ENCODE data around the gene SLX9.
"Not testable (repeated sequence)": the region's sequence is repeated elsewhere in the genome, so short reads cannot be mapped to it uniquely, and the experiment has no call there.

Gene SLX9

GRCh38 chr21:44921928-44922327, 17.9 kb upstream of the SLX9 start:
- DNase-seq (ENCODE audit: insufficient read length, low spot score), result no peak
- TF ChIP-seq PAX5 (IDR thresholded peaks at IDR 0.05; ENCODE audit: insufficient read depth, low read length, severe bottlenecking) (no peak), POLR2AphosphoS5 (IDR thresholded peaks at IDR 0.05; ENCODE audit: low read depth, low read length) (no peak), TAF1 (IDR thresholded peaks at IDR 0.05; ENCODE audit: low read depth, low read length) (no peak), SPI1 (IDR thresholded peaks at IDR 0.05; ENCODE audit: low read depth, low read length) (no peak), POLR2A (IDR thresholded peaks at IDR 0.05; ENCODE audit: low read depth, low read length) (no peak), POU2F2 (IDR thresholded peaks at IDR 0.05; ENCODE audit: low read depth, low read length) (no peak)
- FAIRE-seq, result no peak

- TF ChIP-seq POLR2AphosphoS5 (IDR thresholded peaks at IDR 0.05; ENCODE audit: low read depth, low read length), result no peak
- TF ChIP-seq SPI1 (IDR thresholded peaks at IDR 0.05; ENCODE audit: low read depth, low read length), result no peak
- TF ChIP-seq POLR2A (IDR thresholded peaks at IDR 0.05; ENCODE audit: low read depth, low read length), result no peak
- no peak for TF ChIP-seq POU2F2 (IDR thresholded peaks at IDR 0.05; ENCODE audit: low read depth, low read length)
- TF ChIP-seq PAX5 (IDR thresholded peaks at IDR 0.05; ENCODE audit: insufficient read depth, low read length, severe bottlenecking), result no peak
- no peak for TF ChIP-seq TAF1 (IDR thresholded peaks at IDR 0.05; ENCODE audit: low read depth, low read length)
- DNase-seq (ENCODE audit: insufficient read length, low spot score), result no peak
- no peak for FAIRE-seq
Observed at GRCh38 chr21:44923480-44924084, 16.2 kb upstream of the SLX9 start.

GRCh38 chr21:44924606-44925377, 15.0 kb upstream of the SLX9 start:
- FAIRE-seq, result no peak
- DNase-seq (ENCODE audit: insufficient read length, low spot score), result no peak
- TF ChIP-seq PAX5 (IDR thresholded peaks at IDR 0.05; ENCODE audit: insufficient read depth, low read length, severe bottlenecking) (no peak), SPI1 (IDR thresholded peaks at IDR 0.05; ENCODE audit: low read depth, low read length) (0 out of 2 replicates have a peak, but pooled peaks have one; percentile 6)

- TF ChIP-seq SPI1 (IDR thresholded peaks at IDR 0.05; ENCODE audit: low read depth, low read length) (no peak), PAX5 (IDR thresholded peaks at IDR 0.05; ENCODE audit: insufficient read depth, low read length, severe bottlenecking) (no peak)
- DNase-seq (ENCODE audit: insufficient read length, low spot score) (no peak), FAIRE-seq (no peak)
Observed at GRCh38 chr21:44925378-44925755, 14.5 kb upstream of the SLX9 start.

GRCh38 chr21:44926331-44927101, 13.3 kb upstream of the SLX9 start:
- FAIRE-seq, result peak; percentile 63
- TF ChIP-seq TAF1 (IDR thresholded peaks at IDR 0.05; ENCODE audit: low read depth, low read length) (no peak), POU2F2 (IDR thresholded peaks at IDR 0.05; ENCODE audit: low read depth, low read length) (0 out of 2 replicates have a peak, but pooled peaks have one; percentile 23)
- DNase-seq (ENCODE audit: insufficient read length, low spot score), result no peak

- FAIRE-seq (no peak), DNase-seq (ENCODE audit: insufficient read length, low spot score) (no peak)
- TF ChIP-seq PAX5 (IDR thresholded peaks at IDR 0.05; ENCODE audit: insufficient read depth, low read length, severe bottlenecking) (no peak), POLR2AphosphoS5 (IDR thresholded peaks at IDR 0.05; ENCODE audit: low read depth, low read length) (no peak), POLR2A (IDR thresholded peaks at IDR 0.05; ENCODE audit: low read depth, low read length) (no peak), TAF1 (IDR thresholded peaks at IDR 0.05; ENCODE audit: low read depth, low read length) (no peak), SPI1 (IDR thresholded peaks at IDR 0.05; ENCODE audit: low read depth, low read length) (no peak), POU2F2 (IDR thresholded peaks at IDR 0.05; ENCODE audit: low read depth, low read length) (no peak)
Observed at GRCh38 chr21:44927259-44927586, 12.6 kb upstream of the SLX9 start.

- peak; percentile 86 for FAIRE-seq
- TF ChIP-seq POLR2AphosphoS5 (IDR thresholded peaks at IDR 0.05; ENCODE audit: low read depth, low read length) (no peak), POU2F2 (IDR thresholded peaks at IDR 0.05; ENCODE audit: low read depth, low read length) (no peak), SPI1 (IDR thresholded peaks at IDR 0.05; ENCODE audit: low read depth, low read length) (no peak), POLR2A (IDR thresholded peaks at IDR 0.05; ENCODE audit: low read depth, low read length) (no peak), TAF1 (IDR thresholded peaks at IDR 0.05; ENCODE audit: low read depth, low read length) (no peak), PAX5 (IDR thresholded peaks at IDR 0.05; ENCODE audit: insufficient read depth, low read length, severe bottlenecking) (no peak)
- DNase-seq (ENCODE audit: insufficient read length, low spot score), result no peak
Observed at GRCh38 chr21:44927587-44928461, 12.0 kb upstream of the SLX9 start.

- not testable (repeated sequence) for FAIRE-seq; DNase-seq (ENCODE audit: insufficient read length, low spot score)
Observed at GRCh38 chr21:44928500-44929241, 11.2 kb upstream of the SLX9 start.

GRCh38 chr21:44929242-44929798, 10.5 kb upstream of the SLX9 start:
- FAIRE-seq (no peak), DNase-seq (ENCODE audit: insufficient read length, low spot score) (no peak)
- TF ChIP-seq POLR2AphosphoS5 (IDR thresholded peaks at IDR 0.05; ENCODE audit: low read depth, low read length), result no peak
- TF ChIP-seq TAF1 (IDR thresholded peaks at IDR 0.05; ENCODE audit: low read depth, low read length), result no peak
- no peak for TF ChIP-seq POLR2A (IDR thresholded peaks at IDR 0.05; ENCODE audit: low read depth, low read length)
- TF ChIP-seq POU2F2 (IDR thresholded peaks at IDR 0.05; ENCODE audit: low read depth, low read length), result no peak
- no peak for TF ChIP-seq PAX5 (IDR thresholded peaks at IDR 0.05; ENCODE audit: insufficient read depth, low read length, severe bottlenecking)
- no peak for TF ChIP-seq SPI1 (IDR thresholded peaks at IDR 0.05; ENCODE audit: low read depth, low read length)
